Myocyte (in vitro differentiated cells): ENCODE measurements around the gene IFTAP. TPM values are rescaled to one million over a fixed set of nuclear protein-coding genes. Genes with fewer than 3 reads are reported as not detected.
A peak's percentile ranks its signal among the peaks of the same experiment; 100 is the strongest.
"Not testable (repeated sequence)": the region's sequence is repeated elsewhere in the genome, so short reads cannot be mapped to it uniquely, and the experiment has no call there.

ENCODE experiments used
- DNase-seq: peaks from one replicate; pipeline ENCODE4 v3.0.0-alpha.2; 2012; ENCODE audit warnings: low read depth
- polyA plus RNA-seq: library from polyadenylated mRNA; unstranded; fragments of >200 nt; gene quantifications from one replicate; pipeline ENCODE4 v1.2.1, GENCODE V29; 2012; ENCODE audit warnings: missing spikeins
- total RNA-seq: library from RNA; depleted of rRNA; stranded (reverse); fragments of >200 nt; gene quantifications from 2 replicates; pipeline ENCODE4 v1.2.3, GENCODE V29; 2014

IFTAP gene
- 45.1 and 51.0 TPM in 2 replicates for total RNA-seq
- polyA plus RNA-seq, result 28.0 TPM

GRCh38 chr11:36594316-36594989, at the start of gene IFTAP:
TSS of gene IFTAP (plus strand) at chr11:36594502. CDS start at chr11:36610104, 15,602 bp downstream.
- DNase-seq, result peak; percentile 96

GRCh38 chr11:36550385-36551115, 43.8 kb upstream of the IFTAP start:
- no peak for DNase-seq

DNA sequence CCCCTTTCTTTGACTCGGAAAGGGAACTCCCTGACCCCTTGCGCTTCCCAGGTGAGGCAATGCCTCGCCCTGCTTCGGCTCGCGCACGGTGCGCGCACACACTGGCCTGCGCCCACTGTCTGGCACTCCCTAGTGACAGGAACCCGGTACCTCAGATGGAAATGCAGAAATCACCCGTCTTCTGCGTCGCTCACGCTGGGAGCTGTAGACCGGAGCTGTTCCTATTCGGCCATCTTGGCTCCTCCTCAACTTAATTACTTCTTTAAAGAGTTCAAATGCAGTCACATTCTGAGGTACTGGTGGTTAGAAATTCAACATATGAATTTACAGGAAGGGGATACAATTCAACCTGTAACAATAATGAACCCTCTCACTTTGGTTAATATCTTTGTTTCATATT, 36.9 kb upstream of the IFTAP start:
- not testable (repeated sequence) for DNase-seq

- no peak for DNase-seq
Observed at GRCh38 chr11:36557991-36558390, 36.3 kb upstream of the IFTAP start.

DNA sequence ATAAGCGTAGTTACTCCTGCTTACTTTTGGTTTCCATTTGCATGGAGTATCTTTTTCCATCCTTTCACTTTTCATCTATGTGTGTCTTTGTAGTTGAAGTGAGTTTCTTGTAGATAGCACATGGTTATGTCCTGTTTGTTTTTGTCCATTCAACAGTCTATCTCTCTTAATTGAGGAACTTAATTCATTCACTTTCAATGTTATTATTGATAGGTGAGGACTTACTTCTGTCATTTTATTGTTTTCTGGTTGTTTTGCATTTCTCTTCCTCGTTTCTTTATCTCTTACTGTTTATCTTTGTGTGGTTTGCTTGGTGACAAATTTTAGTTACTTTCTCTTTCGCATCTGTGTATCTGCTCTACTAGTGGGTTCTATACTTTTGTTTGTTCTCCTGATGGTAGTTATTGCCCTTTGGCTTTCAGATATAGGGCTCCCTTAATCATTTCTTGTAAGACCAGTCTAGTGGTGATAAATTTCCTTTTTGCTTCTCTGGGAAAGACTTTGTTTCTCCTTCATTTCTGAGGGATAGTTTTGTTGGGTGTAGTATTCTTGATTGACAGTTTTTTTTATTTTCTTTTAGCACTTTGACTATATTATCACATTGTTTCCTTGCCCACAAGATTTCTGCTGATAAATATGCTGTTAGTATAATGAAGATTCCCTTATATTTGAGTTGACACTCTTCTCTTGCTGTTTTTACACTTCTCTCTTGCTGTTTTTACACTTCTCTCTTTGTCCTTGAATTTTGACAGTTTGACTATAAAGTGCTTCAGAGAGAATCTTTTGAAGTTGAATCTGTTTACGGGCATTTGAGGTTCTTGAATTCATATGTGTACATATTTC, 35.5 kb upstream of the IFTAP start:
- DNase-seq, result no peak

DNA sequence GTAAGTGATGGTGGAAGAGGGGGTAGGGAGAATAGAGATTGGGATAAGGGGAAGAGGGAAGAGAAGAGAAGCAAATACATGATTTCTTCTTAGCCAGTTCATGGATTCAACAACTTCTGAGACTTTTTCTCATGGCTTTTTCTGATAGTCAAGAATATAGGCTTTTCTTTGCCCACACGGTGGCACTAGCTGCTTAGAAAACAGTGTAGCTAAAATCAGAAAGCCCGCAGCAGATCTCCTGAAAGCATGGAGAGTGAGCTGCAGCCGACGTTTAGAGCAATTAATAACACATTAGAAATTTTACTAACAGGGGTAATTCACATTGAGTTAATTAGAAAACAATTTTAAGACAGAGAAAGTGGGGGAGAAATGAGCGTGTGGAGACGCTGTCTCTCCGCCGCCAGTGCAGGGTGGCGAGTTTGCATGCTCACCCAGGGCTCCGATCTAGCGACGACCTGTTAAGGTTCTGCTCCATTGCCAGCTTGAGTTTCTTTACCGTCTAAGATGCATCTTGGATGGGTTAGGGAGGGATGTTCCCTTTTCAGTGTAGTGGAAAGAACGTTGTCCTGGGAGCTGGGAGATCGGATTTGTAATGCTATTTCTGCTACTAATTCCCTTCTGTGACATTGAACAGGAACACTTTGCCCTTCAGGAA, 29.8 kb upstream of the IFTAP start:
- peak; percentile 82 for DNase-seq

- DNase-seq, result no peak
Observed at GRCh38 chr11:36565031-36565610, 29.2 kb upstream of the IFTAP start.

DNA sequence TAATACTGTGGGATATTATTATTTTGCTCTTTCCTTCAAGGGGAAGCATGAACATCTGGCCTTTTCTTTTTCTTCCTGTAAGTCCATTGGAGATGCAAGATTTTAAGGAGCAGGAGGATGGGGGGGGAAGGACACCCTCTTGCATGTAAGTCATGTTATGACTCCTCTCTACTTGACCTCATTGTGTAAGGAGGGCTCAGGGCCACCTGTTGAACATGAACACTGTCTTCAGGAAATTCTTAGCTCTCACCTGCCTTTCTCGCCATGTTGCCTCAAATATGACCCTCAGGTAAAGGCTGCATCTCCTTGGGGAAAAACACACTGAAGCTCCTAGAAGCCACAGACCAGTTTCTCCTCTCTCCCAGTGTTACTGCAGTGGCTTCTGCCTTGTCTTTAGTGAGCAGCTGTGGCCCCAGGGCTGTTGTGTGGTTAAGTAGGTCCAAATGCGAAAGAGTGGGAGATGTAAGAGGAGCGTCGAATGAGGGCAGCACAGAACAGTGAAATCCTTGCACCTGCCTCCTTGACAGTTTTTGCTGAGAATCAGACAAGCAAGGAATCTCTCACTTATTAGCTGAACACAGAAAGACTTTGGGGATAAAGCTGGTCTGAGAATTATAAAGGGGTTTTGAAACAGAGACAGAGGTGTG, 27.8 kb upstream of the IFTAP start:
- DNase-seq, result peak; percentile 35

DNA sequence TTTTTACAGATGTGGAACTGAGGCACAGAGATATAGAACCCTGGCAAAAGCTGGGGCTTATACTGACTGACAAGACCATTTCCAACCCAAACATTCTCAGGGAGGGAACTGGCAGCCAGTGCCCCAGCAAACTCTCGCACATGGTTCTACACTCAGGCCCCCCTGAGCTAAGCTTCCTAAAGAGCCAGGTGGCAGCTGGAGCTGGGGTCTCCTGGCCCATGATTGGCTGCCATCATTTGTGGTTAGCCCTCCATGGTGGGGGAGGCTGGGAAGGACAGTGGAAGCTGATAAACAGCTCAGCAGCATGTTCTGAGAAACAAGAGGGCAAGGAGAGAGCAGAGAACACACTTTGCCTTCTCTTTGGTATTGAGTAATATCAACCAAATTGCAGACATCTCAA, 26.6 kb upstream of the IFTAP start, which contains the start of gene RAG1:
RAG1 (plus strand) TSS at position 314 of the 400 bp plus-strand sequence. CDS start 5,298 bp downstream, outside the sequence.
- DNase-seq, result no peak

DNA sequence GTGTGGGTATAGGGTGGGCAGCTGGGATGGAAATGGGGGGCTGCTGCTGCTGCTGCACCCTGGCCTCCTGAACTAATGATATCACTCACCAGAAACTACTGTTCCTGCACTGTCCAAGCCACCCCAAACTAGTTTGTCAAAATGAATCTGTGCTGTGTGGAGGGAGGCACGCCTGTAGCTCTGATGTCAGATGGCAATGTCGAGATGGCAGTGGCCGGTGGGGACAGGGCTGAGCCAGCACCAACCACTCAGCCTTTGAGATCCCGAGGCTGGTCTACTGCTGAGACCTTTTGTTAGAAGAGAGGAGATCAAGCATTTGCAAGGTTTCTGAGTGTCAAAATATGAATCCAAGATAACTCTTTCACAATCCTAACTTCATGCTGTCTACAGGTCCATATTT, 25.2 kb upstream of the IFTAP start:
- no peak for DNase-seq

- DNase-seq, result no peak
Observed at GRCh38 chr11:36574486-36574885, 19.8 kb upstream of the IFTAP start.

DNA sequence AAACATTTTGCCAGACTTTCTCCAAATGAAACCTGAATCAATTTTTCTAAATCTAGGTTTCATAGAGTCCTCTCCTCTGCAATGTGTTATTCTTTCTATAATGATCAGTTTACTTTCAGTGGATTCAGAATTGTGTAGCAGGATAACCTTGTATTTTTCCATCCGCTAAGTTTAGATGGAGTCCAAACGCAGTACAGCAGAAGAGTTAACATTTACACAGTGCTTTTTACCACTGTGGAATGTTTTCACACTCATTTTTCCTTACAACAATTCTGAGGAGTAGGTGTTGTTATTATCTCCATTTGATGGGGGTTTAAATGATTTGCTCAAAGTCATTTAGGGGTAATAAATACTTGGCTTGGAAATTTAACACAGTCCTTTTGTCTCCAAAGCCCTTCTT, 16.9 kb upstream of the IFTAP start:
- DNase-seq, result no peak

DNA sequence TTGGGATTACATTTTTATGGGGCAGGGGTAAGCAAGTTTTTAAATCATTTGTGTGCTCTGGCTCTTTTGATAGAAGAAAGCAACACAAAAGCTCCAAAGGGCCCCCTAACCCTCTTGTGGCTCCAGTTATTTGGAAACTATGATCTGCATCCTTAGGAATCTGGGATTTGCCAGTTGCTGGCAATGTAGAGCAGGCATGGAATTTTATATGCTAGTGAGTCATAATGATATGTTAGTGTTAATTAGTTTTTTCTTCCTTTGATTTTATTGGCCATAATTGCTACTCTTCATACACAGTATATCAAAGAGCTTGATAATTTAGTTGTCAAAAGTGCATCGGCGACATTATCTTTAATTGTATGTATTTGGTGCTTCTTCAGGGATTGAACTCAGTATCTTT, 16.4 kb upstream of the IFTAP start:
- DNase-seq, result peak; percentile 79

GRCh38 chr11:36578458-36578857, 15.8 kb upstream of the IFTAP start:
- no peak for DNase-seq

DNA sequence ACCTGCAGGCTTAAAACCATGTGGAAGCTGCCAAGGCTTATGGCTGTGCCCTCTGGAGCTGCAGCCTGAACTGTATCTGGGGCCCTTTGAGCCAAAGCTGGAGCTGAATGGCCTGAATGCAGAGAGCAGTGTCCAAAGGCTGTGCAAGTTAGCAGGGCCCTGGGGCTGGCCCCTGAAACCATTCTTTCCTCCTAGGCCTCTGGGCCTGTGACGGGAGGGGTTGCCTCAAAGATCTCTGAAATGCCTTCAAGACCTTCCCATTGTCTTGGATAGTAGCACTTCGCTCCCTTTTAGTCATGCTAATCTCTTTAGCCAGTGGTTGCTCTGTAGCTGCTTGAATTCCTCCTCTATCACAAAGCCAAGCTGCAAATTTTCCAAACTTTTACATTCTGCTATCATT, 12.8 kb upstream of the IFTAP start:
- no peak for DNase-seq

DNA sequence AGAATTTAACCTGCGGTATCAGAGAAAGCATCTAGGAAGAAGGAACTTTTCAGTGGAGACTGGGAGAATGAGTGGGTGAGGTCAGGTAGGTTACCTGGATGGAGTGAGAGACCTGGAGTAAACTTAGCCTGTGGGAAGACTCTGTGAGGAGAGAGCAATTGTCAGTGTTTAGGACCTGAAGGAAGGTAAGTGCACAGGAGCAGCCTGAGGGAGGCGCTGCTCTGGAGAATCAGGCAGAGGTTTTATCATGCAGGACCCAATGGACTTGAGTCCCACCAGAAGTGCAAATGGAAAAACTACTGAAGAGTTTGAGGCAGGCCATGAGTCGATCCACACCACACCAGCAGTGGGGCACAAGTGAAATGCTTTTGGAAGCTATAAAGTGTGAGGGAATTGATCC, 10.6 kb upstream of the IFTAP start:
- DNase-seq, result no peak

DNA sequence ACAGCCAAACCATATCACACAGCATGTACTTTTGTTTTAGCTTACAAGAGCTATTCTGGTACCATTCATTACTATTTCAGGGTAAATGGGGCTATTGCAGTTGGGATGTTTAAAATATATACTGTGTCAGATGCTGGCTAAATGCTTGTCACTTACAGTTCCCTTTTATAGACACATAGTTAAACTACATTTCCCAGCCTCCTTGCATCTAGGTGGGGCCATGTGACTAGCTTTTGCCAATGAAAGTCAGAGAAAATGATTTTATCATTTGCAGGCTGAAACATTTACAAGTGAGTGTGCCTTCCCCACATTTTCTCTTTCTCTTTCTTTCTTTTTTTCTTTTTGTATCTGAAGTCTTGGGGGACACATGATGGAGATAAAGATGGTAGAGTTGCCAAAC, 7.8 kb upstream of the IFTAP start:
- DNase-seq, result no peak

DNA sequence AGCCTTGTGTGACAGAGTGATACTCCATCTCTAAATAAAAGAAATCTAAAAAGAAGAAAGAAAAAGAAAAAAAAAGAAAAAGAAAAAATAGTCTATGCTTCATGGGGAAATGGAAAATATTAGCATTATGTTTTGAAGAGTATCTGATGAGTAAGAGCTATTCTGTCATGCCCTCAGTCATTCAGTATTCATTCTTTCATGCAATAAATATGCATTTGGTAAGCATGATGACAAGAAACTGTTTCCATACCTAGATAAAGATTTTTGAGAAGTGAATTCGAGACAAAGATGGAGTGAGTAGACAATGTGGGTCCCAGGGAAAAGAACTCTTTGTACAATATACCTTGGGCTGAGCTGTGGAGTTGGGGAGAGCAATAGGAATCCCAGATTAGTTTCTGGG, 6.2 kb upstream of the IFTAP start:
- no peak for DNase-seq

DNA sequence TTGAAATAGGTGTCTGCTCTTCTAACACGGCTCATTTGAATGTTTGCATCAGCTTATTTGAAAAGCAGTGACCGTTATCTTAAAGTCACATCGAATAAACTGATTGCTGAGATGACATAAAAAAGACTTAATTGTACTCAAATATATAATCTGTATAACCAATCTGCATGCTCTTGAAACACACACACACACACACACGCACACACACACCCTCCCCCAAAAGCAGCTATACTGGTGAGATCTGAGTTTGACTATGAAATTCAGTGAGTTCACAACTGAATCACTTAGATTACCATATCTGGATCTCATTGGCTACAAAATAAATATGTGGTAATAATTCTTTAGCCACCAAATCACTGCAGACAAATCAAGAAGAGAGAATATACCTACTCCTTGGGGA, 3.8 kb upstream of the IFTAP start:
- DNase-seq, result no peak

DNA sequence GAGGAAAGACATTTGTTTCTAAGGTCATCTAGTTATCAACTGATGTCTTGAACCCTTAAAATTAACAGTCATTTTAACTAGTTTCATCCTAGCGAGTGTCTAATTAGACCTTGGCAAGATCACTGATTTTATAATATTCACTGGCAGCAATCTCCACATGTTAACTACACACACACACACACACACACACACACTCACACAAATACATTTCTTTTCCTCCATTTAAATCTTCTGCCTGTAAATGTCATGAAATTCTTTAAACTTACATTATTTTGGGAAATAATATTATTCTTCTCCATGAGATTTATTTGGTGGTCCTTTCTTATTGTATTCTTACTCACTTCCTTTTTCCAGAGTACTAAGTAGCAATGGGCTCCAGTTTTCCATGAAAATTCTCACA, 2.9 kb upstream of the IFTAP start:
- DNase-seq, result no peak
